Natural killer cell treated with Interleukin-12 subunit alpha and Interleukin-12 subunit beta and Interleukin-15 and Interleukin-18, amount 100 ng/mL, for 72 hours (primary cell): ENCODE results near the gene SCLY. TPM values are rescaled to one million over a fixed set of nuclear protein-coding genes. Genes with fewer than 3 reads are reported as not detected.

Experiments
- ATAC-seq, 2 donors: fragments of 150-1000 bp; cut with Tn5 transposase in 1 of 2; sonication (Bioruptor Pico), chemical (Tn5 transposase) in 1 of 2; 2 replicates each; pipeline ENCODE4 v1.10.0; 2021
- DNase-seq: peaks from one replicate; pipeline ENCODE4 v3.0.0; 2022; ENCODE audit warnings: low spot score
- H3K27ac Mint-ChIP-seq, 2 donors: 1 replicate in 1 of 2; 2 replicates in 1 of 2; pipeline ENCODE4 v1.8.0; 2022; ENCODE audit warnings: mixed read lengths in 2 of 2, mild to moderate bottlenecking in 1 of 2, moderate library complexity in 1 of 2
- H3K27me3 Mint-ChIP-seq, 2 donors: 1 replicate in 1 of 2; 2 replicates in 1 of 2; pipeline ENCODE4 v1.8.0; 2022; ENCODE audit warnings: mixed read lengths in 2 of 2
- H3K36me3 Mint-ChIP-seq: one replicate; pipeline ENCODE4 v1.8.0; 2022; ENCODE audit warnings: mixed read lengths
- H3K4me1 Mint-ChIP-seq, 2 donors: 1 replicate in 1 of 2; 2 replicates in 1 of 2; pipeline ENCODE4 v1.8.0; 2022; ENCODE audit warnings: low read depth in 2 of 2, mixed read lengths in 2 of 2, mild to moderate bottlenecking in 1 of 2
- H3K4me3 Mint-ChIP-seq: one replicate; pipeline ENCODE4 v1.8.0; 2022; ENCODE audit warnings: mixed read lengths
- H3K9me3 Mint-ChIP-seq: 2 replicates; pipeline ENCODE4 v1.8.0; 2022; ENCODE audit warnings: mixed read lengths
- total RNA-seq, 2 donors: library from RNA; stranded (reverse); gene quantifications; one replicate each; pipeline ENCODE4 v1.2.3, GENCODE V29; 2022

The SCLY gene
- 10 to 100 TPM; 46.5 to 99.5 TPM for total RNA-seq

- Mint-ChIP-seq H3K27me3 (peaks cover 9 to 13% of the 10 kb centered on the region in 2 donors), H3K27ac (peak within 1 kb of the TSS; percentile 79 to 92), H3K4me3 (peak within 1 kb of the TSS; percentile 94), H3K9me3 (peaks cover 7% of the 10 kb centered on the region), H3K36me3 (peaks cover 18% of the 10 kb centered on the region), H3K4me1 (peaks cover 32 to 39% of the 10 kb centered on the region in 2 donors)
- ATAC-seq (peak; percentile 98), DNase-seq (peak; percentile 97)
Measured at GRCh38 chr2:238060542-238061314, at the start of gene SCLY. SCLY (plus strand) TSS chr2:238061001; CDS start chr2:238061055, 54 bp downstream.

DNA sequence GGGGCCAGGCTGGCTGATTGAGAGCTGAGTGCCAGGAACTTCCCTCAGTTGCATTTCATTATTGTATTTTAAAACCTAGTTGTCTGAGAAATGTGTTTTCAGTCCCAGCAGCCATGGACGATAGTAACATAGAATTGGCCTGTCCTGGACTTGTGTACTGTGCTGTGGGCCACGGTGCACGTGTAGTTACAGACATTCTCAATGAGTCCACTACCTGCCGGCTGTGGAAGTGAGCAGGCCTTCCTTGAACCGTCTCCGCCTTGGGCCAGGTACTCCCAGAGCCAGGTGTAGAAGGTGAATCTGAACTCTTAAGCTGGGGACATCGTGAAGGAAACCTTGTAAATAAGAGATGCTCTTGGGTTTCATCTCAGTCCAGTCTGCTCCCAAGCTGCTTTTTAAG lies 47.0 kb upstream of the SCLY start:
- Mint-ChIP-seq H3K9me3 (no peaks in the 10 kb centered on the region), H3K4me3 (no peak overlapping the region), H3K36me3 (peaks cover 5% of the 10 kb centered on the region), H3K27me3 (no peaks in the 10 kb centered on the region), H3K27ac (peak overlapping the region in 1 of 2 donors; percentile 63), H3K4me1 (peaks cover 33 to 51% of the 10 kb centered on the region in 2 donors)
- ATAC-seq (no peak), DNase-seq (no peak)

GRCh38 chr2:238015705-238016104 lies 45.1 kb upstream of the SCLY start:
- DNase-seq: no peak
- no peaks in the 10 kb centered on the region for H3K9me3 Mint-ChIP-seq
- no peak for ATAC-seq
- H3K27ac Mint-ChIP-seq: peak overlapping the region in 1 of 2 donors; percentile 69
- no peak overlapping the region for H3K4me3 Mint-ChIP-seq
- peaks cover 5% of the 10 kb centered on the region for H3K36me3 Mint-ChIP-seq
- H3K4me1 Mint-ChIP-seq: peaks cover 22 to 51% of the 10 kb centered on the region in 2 donors
- H3K27me3 Mint-ChIP-seq: no peaks in the 10 kb centered on the region

DNA sequence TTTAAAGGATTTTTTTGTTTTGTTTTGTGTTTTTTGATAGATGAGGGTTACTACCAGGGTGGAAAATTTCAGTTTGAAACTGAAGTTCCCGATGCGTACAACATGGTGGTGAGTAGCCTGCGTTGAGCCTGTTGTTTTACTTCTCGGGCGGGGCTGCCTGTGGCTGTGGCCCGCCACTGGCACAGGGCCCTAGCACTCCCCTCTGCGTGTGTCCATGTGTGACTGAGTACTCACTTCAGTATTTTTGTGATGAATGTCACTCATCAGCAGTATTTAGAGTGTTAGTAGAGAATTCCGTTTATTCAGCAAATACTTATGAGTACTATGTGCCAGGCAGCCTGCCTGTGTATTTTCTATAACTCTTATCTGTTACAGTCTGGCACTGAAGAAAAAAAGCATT lies 44.3 kb upstream of the SCLY start:
- Mint-ChIP-seq H3K27ac (peak overlapping the region in 1 of 2 donors; percentile 69), H3K27me3 (no peaks in the 10 kb centered on the region), H3K36me3 (peaks cover 8% of the 10 kb centered on the region), H3K9me3 (no peaks in the 10 kb centered on the region), H3K4me1 (peaks cover 14 to 51% of the 10 kb centered on the region in 2 donors), H3K4me3 (no peak overlapping the region)
- ATAC-seq (peak; percentile 46 to 53), DNase-seq (no peak)

- DNase-seq: no peak
- Mint-ChIP-seq H3K4me1 (peaks cover 26 to 58% of the 10 kb centered on the region in 2 donors), H3K4me3 (no peak overlapping the region)
Measured at GRCh38 chr2:238019962-238020361, 40.8 kb upstream of the SCLY start.

DNA sequence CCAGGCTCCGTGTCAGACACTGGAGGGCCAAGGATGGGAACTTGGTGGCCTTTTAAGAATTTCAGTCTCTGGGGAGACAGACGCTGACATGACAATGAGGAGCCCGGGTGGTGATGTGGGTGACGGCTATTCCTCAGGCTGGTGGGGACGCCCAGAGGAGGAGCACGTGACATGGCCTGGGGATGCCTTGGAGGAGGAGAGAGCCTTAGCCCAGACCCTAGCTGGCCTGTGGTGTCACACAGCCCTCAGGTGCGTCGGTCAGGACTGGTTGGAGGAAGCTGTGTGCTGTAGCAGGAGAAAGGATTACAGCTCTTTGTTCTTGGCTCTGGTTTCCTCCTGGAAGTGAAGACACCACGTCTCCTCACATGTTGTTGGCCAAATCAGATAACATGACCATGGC lies 40.0 kb upstream of the SCLY start:
- Mint-ChIP-seq H3K9me3 (no peaks in the 10 kb centered on the region), H3K27ac (peak overlapping the region in 1 of 2 donors; percentile 86), H3K27me3 (no peaks in the 10 kb centered on the region), H3K4me3 (no peak overlapping the region), H3K36me3 (peaks cover 12% of the 10 kb centered on the region), H3K4me1 (peaks cover 34 to 66% of the 10 kb centered on the region in 2 donors)
- DNase-seq (no peak), ATAC-seq (no peak)

More at GRCh38 chr2:238019962-238020361, 40.8 kb upstream of the SCLY start:
- ATAC-seq: no peak
- peak overlapping the region; percentile 23 to 86 for H3K27ac Mint-ChIP-seq
- H3K27me3 Mint-ChIP-seq: no peaks in the 10 kb centered on the region
- H3K36me3 Mint-ChIP-seq: peaks cover 12% of the 10 kb centered on the region
- H3K9me3 Mint-ChIP-seq: no peaks in the 10 kb centered on the region

DNA sequence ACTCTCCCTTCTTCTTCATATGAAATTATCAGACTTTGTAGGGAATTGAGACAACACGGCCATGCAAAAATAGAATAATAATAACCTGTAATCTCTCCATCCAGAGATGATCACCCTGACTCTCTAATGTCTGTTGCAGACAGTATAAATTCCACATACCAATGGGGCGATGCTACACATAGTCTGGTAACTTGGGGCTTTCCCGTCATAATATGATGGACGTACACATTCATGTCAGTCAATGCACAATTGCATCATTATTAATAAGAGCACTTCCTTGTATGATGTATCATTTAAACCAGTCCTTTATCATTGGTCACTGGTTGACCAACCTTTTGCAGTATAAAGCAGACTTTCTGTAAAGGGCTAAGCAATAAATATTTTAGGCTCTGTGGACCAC lies 39.5 kb upstream of the SCLY start:
- H3K27me3 Mint-ChIP-seq: no peaks in the 10 kb centered on the region
- no peak overlapping the region for H3K4me3 Mint-ChIP-seq
- H3K9me3 Mint-ChIP-seq: no peaks in the 10 kb centered on the region
- H3K4me1 Mint-ChIP-seq: peaks cover 34 to 63% of the 10 kb centered on the region in 2 donors
- no peak for DNase-seq
- H3K36me3 Mint-ChIP-seq: peaks cover 12% of the 10 kb centered on the region
- peak overlapping the region in 1 of 2 donors; percentile 86 for H3K27ac Mint-ChIP-seq
- no peak for ATAC-seq

GRCh38 chr2:238022594-238023157 lies 38.1 kb upstream of the SCLY start:
- Mint-ChIP-seq H3K36me3 (peaks cover 7% of the 10 kb centered on the region), H3K9me3 (no peaks in the 10 kb centered on the region), H3K4me3 (no peak overlapping the region), H3K4me1 (peaks cover 36 to 62% of the 10 kb centered on the region in 2 donors), H3K27me3 (no peaks in the 10 kb centered on the region), H3K27ac (peak overlapping the region; percentile 23 to 81)
- ATAC-seq (no peak), DNase-seq (no peak)

DNA sequence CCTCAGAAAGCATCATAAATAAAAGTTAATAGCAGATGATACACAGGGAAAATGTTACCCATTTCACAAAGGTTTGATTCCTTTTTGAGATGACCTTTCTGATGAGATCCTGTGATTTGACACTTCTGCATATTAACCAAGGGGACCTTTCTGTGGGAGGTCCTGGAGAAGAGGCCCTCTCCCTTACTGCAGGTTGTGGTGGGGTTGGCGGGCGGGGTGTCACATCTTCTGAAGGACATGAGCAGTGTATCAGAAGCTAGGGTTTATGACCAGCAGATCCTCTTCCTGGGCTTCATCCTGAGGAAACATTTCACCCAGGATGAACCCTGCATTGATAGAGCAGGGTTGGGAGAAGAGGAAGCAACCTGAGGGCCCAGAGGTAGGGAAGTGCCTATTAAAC lies 37.2 kb upstream of the SCLY start:
- Mint-ChIP-seq H3K9me3 (no peaks in the 10 kb centered on the region), H3K4me1 (peaks cover 36 to 64% of the 10 kb centered on the region in 2 donors), H3K27ac (peak overlapping the region in 1 of 2 donors; percentile 66), H3K27me3 (no peaks in the 10 kb centered on the region), H3K36me3 (peaks cover 7% of the 10 kb centered on the region), H3K4me3 (no peak overlapping the region)
- ATAC-seq (no peak), DNase-seq (no peak)

- peak overlapping the region; percentile 63 to 66 for H3K27ac Mint-ChIP-seq
- peak overlapping the region; percentile 36 for H3K4me3 Mint-ChIP-seq
- H3K36me3 Mint-ChIP-seq: peaks cover 7% of the 10 kb centered on the region
- DNase-seq (peak; percentile 73), ATAC-seq (peak; percentile 95 to 99)
- H3K9me3 Mint-ChIP-seq: no peaks in the 10 kb centered on the region
- H3K4me1 Mint-ChIP-seq: peaks cover 35 to 63% of the 10 kb centered on the region in 2 donors
- no peaks in the 10 kb centered on the region for H3K27me3 Mint-ChIP-seq
Measured at GRCh38 chr2:238024986-238025385, 35.8 kb upstream of the SCLY start.

GRCh38 chr2:238025741-238026360 lies 35.0 kb upstream of the SCLY start:
- no peak for ATAC-seq
- peak overlapping the region; percentile 63 to 88 for H3K27ac Mint-ChIP-seq
- peaks cover 32 to 64% of the 10 kb centered on the region in 2 donors for H3K4me1 Mint-ChIP-seq
- peaks cover 7% of the 10 kb centered on the region for H3K36me3 Mint-ChIP-seq
- peak overlapping the region; percentile 36 for H3K4me3 Mint-ChIP-seq
- H3K27me3 Mint-ChIP-seq: no peaks in the 10 kb centered on the region
- DNase-seq: no peak
- no peaks in the 10 kb centered on the region for H3K9me3 Mint-ChIP-seq

DNA sequence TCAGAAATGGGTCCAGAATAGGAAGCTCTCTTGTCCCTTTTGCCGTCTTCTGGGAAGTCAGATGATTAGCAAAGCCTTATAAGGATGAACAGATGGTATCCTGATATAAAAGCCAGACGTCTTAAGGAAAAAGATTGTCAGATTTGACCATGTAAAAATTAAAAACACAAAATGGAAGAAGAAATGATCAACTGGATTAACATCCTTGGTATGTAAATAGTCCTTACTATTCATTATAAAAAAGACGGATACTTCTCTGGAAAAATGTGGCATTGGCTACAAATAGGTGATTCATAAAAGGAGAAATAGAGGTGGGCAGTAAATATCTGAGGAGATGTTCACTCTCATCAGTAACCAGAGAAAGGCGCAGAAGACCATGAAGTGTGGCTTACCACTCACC lies 33.7 kb upstream of the SCLY start:
- Mint-ChIP-seq H3K27me3 (no peaks in the 10 kb centered on the region), H3K27ac (peak overlapping the region; percentile 8 to 88), H3K4me3 (no peak overlapping the region), H3K4me1 (peaks cover 31 to 59% of the 10 kb centered on the region in 2 donors), H3K36me3 (peaks cover 4% of the 10 kb centered on the region), H3K9me3 (no peaks in the 10 kb centered on the region)
- no peak for DNase-seq
- no peak for ATAC-seq

DNA sequence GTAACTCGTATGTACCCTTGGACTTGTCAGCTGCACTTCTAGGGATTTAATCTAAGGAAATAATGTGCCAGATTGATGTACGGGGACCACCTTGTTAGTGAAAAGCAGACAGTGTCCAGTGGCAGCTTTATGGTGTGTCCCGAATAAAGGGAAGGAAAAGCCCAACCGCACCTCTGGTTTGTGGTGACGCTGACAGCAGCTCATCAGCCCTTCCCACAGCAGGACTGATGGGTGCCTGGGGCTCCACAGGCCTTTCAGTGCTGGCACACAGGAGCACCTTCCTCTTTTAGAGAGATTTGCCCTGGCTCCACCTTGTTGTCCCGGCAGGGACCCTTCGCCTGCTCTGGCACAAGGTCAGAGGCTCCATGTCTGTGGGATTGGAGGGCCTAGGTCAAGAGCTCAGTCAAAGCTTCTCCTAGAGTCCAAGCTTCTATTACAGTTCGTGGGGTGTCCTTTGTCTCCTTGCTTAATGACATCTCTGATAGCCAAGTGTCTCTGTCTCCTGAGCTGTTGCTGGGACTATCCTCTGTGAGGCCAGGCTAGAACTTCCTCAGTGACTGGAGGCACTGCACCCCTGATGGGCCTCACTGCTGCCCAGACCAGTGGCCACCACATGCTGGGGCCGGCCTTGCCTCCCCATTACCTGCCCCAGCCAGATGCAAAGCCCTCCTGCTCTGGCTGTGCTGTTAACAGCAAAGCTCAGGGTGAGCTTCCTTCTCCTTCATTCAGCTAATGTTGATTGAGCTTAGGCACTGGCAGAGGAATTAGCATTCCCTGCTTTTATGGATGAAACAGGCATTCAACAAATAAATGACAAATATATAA lies 33.0 kb upstream of the SCLY start:
- Mint-ChIP-seq H3K4me3 (no peak overlapping the region), H3K9me3 (no peaks in the 10 kb centered on the region), H3K27me3 (no peaks in the 10 kb centered on the region), H3K27ac (peak overlapping the region in 1 of 2 donors; percentile 88), H3K36me3 (no peaks in the 10 kb centered on the region), H3K4me1 (peaks cover 24 to 51% of the 10 kb centered on the region in 2 donors)
- ATAC-seq: no peak
- no peak for DNase-seq
